ENCODE measurements around the gene AHSA1.

DNA sequence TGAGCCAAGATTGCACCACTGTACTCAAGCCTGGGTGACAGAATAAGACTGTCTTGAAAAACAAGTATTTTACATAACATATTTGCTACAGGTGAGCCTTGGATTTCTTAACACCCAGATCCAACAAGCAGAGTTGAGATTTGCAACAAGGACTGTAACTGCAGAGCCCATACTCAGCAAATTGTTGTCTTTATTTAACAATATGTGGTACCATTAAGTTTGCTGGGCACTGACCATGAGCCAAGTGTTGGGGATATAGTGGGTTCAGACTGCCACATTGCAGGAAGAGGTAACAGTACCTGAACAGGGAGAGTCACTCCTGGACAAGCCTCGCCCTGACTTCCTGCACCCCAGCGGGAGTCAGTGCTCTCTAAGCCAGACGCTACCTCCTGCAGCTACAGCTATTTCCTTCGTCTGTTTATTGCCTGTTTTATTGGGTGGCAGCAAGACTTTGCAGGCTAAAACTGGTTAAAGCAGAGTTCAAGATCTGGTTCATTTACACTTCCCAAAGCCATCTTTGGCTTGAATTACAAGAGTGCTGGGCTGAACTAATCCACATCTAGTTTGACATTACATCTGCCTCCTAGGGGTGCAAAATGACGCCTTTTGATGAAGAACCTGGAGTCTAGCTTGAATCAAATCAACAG, 12.5 kb downstream of the AHSA1 start:
- TF ChIP-seq, protein P1, sequence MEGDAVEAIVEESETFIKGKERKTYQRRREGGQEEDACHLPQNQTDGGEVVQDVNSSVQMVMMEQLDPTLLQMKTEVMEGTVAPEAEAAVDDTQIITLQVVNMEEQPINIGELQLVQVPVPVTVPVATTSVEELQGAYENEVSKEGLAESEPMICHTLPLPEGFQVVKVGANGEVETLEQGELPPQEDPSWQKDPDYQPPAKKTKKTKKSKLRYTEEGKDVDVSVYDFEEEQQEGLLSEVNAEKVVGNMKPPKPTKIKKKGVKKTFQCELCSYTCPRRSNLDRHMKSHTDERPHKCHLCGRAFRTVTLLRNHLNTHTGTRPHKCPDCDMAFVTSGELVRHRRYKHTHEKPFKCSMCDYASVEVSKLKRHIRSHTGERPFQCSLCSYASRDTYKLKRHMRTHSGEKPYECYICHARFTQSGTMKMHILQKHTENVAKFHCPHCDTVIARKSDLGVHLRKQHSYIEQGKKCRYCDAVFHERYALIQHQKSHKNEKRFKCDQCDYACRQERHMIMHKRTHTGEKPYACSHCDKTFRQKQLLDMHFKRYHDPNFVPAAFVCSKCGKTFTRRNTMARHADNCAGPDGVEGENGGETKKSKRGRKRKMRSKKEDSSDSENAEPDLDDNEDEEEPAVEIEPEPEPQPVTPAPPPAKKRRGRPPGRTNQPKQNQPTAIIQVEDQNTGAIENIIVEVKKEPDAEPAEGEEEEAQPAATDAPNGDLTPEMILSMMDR (IDR thresholded peaks at IDR 0.05) = no peak
- no peak for TF ChIP-seq POLR2A (IDR thresholded peaks at IDR 0.05)

Data from testis (tissue), 2 donors.